Medulla oblongata (tissue), 1 donor: Measurements from ENCODE around the gene DAPK2.

Source experiments
- DNase-seq: peaks from one replicate; pipeline ENCODE4 v3.0.0-alpha.2; 2015; ENCODE audit errors: extremely low spot score

DAPK2 gene

GRCh38 chr15:63943829-63944680 is 102.2 kb downstream of the DAPK2 start:
- no peak for DNase-seq

- no peak for DNase-seq
These were observed 103.6 kb downstream of the DAPK2 start for GRCh38 chr15:63942486-63943365.

GRCh38 chr15:63941698-63942465 is 104.4 kb downstream of the DAPK2 start:
- DNase-seq: no peak

GRCh38 chr15:63940966-63941620 is 105.2 kb downstream of the DAPK2 start:
- no peak for DNase-seq

DNA sequence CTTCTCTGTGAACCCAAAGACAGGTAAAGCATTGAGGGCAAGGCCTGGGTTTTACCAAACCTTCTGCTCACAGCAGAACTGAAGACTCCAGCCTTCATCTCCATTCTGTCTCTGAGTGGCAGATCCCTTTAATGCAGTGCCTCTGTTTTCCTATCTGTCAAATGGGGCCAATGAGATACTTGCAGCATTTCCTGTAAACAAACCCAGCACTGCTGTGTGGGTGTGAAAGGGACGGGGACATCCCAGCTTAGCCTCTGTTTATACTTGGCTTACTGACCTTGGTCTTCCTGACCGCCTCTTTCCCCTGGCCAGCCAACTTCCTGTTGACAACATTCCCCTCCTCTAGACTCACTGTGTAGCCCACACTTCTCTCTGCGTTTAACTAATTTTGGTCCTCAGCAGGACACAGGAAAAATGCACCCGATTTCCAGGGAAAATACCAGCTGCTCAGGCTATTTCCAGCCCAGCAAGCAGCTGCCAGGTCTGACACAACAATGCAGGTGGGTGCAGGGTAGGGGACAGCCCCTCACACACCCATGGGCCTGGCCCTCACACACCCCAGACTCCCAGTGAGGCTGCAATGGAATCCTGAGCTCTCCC is 106.7 kb downstream of the DAPK2 start:
- DNase-seq: no peak

DNA sequence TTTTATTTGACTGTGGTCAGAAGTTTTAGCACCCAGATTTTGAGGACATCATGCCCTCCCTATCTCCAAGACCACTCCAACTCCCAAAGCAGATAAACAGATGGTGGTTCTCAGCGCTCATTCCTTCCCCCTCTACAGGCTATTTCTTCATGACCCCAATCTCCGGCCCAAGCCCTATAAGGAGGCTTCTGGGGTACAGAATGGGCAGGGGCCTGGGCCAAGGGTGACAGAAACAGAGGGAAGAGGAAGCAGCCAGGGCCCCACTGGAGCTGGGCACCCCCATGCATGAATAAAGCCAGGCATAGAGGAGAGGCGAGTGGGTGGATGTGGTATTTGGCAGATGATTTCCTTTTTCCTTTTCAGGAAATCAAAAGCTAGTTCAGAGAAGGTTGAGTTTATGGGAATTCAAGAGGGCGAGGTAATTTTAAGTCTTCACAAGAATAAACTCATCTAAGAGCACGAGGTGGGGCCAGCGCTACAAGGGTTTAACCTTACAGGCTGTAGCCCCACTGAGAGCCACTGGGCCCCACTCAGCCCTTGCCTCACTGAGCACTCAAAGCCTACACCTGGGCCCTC is 107.7 kb downstream of the DAPK2 start:
- no peak for DNase-seq

DNA sequence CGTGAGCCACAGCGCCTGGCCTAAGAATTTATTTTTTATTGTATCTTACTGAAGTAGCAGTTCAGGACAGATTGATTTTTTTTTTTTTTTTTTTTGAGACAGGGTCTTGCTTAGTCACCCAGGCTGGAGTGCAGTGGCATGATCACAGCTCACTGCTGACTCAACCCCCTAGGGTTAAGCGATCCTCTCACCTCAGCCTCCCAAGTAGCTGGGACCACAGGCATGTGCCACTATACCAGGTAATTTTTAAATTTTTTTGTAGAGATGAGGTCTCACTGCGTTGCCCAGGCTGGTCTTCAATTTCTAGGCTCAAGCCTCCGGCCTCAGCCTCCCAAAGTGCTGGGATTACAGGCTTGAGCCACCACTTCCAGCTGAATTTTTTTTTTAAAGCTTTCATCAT is 112.8 kb downstream of the DAPK2 start:
- DNase-seq: no peak

DNA sequence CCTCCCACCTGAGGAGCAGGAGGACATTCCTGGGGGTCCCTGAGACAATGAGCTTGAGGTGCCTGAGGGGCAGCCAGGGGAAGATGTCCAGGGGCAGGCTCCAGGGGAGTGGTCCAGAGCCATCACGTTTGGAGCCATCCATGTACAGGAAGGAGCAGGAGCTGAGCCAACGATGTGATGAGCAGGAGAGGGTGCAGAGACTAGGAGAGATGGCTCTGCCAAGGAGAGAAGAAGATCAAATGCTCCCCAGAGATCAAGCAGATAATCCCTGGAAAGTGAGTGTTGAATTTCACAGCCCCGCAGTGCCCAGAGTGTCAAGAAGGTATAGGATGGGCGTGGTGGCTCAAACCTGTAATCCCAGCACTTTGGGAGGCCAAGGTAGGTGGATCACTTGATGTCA is 114.7 kb downstream of the DAPK2 start:
- DNase-seq: no peak

DNA sequence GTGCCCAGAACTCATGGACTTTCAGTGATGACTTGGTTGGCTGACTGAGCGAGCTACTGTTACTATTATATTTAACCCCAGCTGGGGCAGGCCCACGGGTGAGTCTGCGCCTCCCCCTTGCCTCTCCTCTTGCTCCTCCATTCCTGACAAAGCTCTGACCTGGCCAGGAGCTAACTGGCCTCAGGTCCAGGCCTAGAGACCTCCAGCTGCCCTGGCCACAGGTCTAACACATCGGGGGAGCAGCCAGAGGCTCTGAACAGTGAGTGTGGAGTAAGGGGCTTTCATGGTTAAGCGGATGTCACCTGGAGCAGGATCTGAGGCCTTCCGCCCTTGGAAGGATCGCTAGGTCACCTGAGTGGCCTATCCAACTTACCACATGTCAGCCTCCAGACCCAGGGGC is 116.3 kb downstream of the DAPK2 start:
- no peak for DNase-seq

DNA sequence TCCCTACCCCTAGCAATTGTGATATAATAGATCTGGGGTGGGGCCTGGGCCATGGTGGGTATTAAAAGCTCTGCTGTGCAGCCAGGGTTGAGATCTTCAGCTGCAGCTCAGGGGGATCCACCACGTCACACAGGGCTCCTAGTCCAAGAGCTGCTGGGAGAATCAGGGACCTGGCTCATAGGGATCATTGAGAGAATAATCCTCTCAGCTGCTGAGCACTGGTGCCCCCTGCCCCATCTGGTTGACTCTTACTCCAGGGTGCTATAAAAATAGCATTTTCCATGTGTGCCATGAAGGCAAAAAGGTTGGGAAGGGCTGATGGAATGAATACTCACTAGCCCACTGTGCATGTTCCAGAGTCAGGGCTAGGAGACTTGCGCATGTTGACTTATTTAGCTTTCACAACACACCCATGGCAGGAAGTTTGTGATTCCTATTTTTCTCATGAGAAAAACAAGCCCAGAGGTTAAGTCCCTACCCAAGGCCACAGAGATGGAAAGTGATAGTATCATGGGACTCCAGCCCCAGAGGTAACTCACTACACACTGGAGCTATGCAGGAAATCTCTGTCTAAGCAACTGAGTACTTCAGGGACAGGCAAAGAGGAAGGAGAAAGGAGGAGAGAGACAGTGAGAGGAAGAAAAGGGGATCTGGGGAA is 118.0 kb downstream of the DAPK2 start:
- DNase-seq: no peak

DNA sequence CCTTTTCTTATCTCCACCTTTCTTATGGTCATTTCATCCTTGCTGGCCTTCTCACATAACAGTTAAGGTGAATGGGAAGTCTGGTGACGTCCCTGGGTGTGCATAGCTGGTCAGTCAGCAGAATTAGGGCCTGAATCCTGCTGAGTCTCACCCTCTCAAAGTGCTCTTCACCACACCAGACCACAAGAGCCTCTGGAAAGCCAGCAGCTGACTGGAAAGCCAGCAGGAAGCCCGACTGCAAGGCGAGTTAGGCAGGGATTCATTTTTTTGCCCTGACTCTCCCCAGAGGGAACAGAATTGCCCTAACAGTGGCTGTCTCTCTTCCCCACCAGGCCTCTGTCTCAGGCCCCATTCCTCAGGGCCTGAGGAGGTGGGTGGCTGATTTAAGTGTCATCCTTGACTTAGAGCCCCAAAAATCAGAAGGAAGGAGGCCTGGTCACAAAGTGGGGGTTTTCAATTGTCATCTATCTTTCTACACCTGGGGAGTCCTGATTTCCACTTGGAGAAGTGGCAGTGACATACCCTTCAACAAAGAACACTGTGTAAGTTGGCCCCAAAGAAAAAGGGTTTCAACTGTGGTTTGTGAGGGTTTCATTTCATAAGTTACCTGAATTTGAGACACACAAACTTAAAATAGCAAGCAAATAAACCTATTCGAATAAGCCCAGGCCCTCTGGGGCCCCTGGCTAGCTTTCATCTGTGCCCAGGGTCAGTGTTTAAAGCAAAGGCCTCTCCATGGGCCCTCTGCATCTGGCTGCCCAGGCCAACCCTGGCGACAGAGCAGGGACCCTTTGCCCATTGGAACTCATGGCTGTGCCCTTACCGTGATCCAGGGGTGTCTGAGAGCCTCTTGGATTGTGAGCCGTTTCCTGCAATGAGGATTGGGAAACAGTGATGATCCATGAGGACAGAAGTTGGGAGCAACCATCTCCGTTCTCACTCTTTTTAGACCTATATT is 122.0 kb downstream of the DAPK2 start:
- DNase-seq: no peak

DNA sequence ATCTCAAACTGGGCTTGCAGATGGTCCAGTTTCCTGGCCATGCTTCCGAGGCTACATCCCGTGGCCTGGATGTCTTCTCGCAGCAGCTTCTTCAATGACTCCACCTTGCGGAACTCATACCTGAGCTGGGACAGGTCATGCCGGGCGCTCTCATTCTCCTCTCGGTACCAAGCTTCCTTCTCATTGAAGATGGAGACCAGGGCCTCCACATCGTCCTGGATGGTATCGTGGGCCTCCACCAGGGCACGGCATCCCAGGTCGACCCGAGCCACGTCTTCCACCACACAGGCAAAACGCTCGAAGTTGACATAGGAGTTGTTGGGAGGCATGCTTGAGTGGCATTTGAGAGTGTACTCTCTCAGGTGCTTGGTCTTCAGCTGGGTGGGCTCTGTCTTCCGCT is 123.4 kb downstream of the DAPK2 start:
- DNase-seq: no peak

- DNase-seq: no peak
These were observed 123.9 kb downstream of the DAPK2 start for GRCh38 chr15:63922261-63922904.

- DNase-seq: no peak
These were observed 125.6 kb downstream of the DAPK2 start for GRCh38 chr15:63920504-63921175.

- DNase-seq: no peak
These were observed 127.4 kb downstream of the DAPK2 start for GRCh38 chr15:63918901-63919348.

GRCh38 chr15:63918317-63918672 is 128.0 kb downstream of the DAPK2 start:
- DNase-seq: no peak

DNA sequence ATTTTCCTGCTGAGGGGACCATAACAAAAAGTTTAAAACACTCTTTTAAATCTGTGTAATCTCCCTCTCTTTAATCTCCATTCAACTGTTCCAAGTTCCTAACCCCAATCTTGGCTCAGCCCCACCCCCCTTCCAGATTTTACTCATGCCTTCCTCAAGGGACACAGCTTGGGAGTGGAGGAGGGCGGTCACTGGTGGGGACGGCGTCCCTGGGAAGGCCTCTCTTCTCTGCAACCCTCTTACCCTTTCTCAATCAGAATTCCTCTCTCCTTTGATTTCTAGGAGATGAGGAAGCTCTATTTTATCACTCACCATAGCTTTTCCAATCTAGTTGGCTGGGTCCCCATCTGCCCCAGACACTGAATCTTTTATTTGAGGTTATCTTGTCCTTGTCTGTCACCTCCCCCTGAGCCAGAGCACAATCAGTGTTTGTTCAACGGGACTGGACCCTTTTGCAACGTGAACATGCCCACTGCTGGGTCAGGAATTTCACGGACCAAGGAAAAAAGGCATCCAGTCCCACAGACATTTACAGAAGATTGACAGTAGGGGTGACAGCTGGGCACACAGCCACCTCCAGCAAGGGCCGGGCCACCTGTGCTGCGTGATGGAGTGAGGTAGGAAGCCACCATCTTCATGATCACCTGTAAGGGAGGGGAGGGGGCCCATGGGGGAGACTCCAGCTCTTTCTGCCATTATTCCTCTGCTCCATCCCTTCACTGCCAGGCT is 128.5 kb downstream of the DAPK2 start:
- DNase-seq: no peak
